ENCODE results near the gene ZNF483.

DNA sequence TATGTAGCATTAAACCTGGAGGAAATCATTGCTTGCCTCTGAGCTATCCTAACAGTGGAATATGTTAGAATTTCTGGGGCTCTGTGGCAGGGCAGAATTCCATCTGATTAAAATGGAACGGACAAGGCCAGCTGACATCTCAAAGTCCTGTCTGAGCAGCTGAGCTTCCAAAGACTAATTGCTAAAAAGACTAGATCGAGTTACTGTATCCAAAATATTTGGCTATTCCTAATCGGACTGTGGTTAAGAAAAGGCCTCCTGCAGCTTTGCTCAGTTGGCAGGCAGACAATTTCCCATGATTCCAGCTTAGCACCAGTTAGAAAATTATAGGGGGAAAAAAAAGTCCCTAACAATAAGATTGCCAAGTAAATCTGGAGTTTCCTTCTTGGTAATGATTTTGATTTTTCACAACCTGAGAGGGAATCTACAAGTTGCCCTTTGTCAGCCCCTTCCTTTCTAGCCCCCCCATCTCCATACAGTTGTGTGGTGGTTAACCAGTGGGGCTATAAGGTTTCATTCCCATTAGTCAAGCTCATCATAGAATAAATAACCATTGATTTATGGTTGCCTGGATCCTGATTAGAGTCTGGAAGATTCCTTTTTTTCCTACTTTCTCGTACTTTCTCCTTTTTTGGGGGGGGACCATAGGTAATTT, 48.1 kb downstream of the ZNF483 start:
- TF ChIP-seq, protein P1, sequence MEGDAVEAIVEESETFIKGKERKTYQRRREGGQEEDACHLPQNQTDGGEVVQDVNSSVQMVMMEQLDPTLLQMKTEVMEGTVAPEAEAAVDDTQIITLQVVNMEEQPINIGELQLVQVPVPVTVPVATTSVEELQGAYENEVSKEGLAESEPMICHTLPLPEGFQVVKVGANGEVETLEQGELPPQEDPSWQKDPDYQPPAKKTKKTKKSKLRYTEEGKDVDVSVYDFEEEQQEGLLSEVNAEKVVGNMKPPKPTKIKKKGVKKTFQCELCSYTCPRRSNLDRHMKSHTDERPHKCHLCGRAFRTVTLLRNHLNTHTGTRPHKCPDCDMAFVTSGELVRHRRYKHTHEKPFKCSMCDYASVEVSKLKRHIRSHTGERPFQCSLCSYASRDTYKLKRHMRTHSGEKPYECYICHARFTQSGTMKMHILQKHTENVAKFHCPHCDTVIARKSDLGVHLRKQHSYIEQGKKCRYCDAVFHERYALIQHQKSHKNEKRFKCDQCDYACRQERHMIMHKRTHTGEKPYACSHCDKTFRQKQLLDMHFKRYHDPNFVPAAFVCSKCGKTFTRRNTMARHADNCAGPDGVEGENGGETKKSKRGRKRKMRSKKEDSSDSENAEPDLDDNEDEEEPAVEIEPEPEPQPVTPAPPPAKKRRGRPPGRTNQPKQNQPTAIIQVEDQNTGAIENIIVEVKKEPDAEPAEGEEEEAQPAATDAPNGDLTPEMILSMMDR (IDR thresholded peaks at IDR 0.05) = no peak
- TF ChIP-seq TCF7L2 (IDR thresholded peaks at IDR 0.05; ENCODE audit: low read depth, low read length) (no peak), POLR2AphosphoS5 (IDR thresholded peaks at IDR 0.05; ENCODE audit: low read depth, low read length) (no peak), SIN3A (IDR thresholded peaks at IDR 0.05; ENCODE audit: borderline replicate concordance, insufficient read depth, low read depth, low read length) (no peak)
